Smooth muscle cell (in vitro differentiated cells): Measurements from ENCODE around the gene AP4S1. TPM values are rescaled to one million over a fixed set of nuclear protein-coding genes. Genes with fewer than 3 reads are reported as not detected.
"Not testable (repeated sequence)": the region's sequence is repeated elsewhere in the genome, so short reads cannot be mapped to it uniquely, and the experiment has no call there.

Experiments used
- DNase-seq: peaks from one replicate; lab custom pipeline; 2025; ENCODE audit not compliant: unreplicated experiment; lab: John Stamatoyannopoulos, UW
- H2AFZ ChIP-seq: fragments of 200-600 bp; sonication (generic); 2 replicates; pipeline ENCODE4 v1.6.0; 2016; ENCODE audit warnings: antibody characterized with exemption, low read depth, mild to moderate bottlenecking
- H3F3A ChIP-seq: fragments of 200-600 bp; sonication (generic); 2 replicates; pipeline ENCODE4 v1.6.0; 2017; ENCODE audit warnings: antibody characterized with exemption, low read depth
- H3K27ac ChIP-seq: fragments of 200-600 bp; sonication (generic); 2 replicates; pipeline ENCODE4 v1.5.1; 2016; ENCODE audit warnings: low read depth, mild to moderate bottlenecking
- H3K27me3 ChIP-seq: fragments of 200-600 bp; sonication (generic); 2 replicates; pipeline ENCODE4 v1.6.1; 2016; ENCODE audit warnings: low read depth, mild to moderate bottlenecking
- H3K36me3 ChIP-seq: fragments of 200-600 bp; sonication (generic); 2 replicates; pipeline ENCODE4 v1.5.1; 2016; ENCODE audit warnings: low read depth
- H3K4me1 ChIP-seq: fragments of 200-600 bp; sonication (generic); 2 replicates; pipeline ENCODE4 v1.5.1; 2016; ENCODE audit warnings: low read depth
- H3K4me2 ChIP-seq: fragments of 200-600 bp; sonication (generic); 2 replicates; pipeline ENCODE4 v1.6.0; 2016; ENCODE audit warnings: mild to moderate bottlenecking
- H3K4me3 ChIP-seq: fragments of 200-600 bp; sonication (generic); 2 replicates; pipeline ENCODE4 v1.5.1; 2016; ENCODE audit warnings: mild to moderate bottlenecking
- H3K79me2 ChIP-seq: fragments of 200-600 bp; sonication (generic); 2 replicates; pipeline ENCODE4 v1.6.0; 2016; ENCODE audit warnings: low read depth, mild to moderate bottlenecking
- H3K9ac ChIP-seq: fragments of 200-600 bp; sonication (generic); 2 replicates; pipeline ENCODE4 v1.6.0; 2016; ENCODE audit warnings: low read depth
- H3K9me3 ChIP-seq: fragments of 200-600 bp; sonication (generic); replicated peaks from 2 replicates; pipeline ENCODE4 v1.5.1; 2016; ENCODE audit warnings: low read depth
- H4K20me1 ChIP-seq: fragments of 200-600 bp; sonication (generic); 2 replicates; pipeline ENCODE4 v1.6.0; 2016; ENCODE audit warnings: low read depth
- CTCF ChIP-seq: fragments of 200-600 bp; sonication (generic); IDR thresholded peaks from 2 replicates; pipeline ENCODE4 v1.5.1; 2017; ENCODE audit warnings: borderline replicate concordance, mild to moderate bottlenecking, antibody characterized with exemption; ENCODE audit not compliant: insufficient read depth, poor library complexity, severe bottlenecking
- WGBS: methylation state at CpG from one replicate; pipeline ENCODE4 v1.1.7; 2016; ENCODE audit warnings: low lambda C conversion rate; 5-methylcytosine and 5-hydroxymethylcytosine counted together
- polyA plus RNA-seq: library from polyadenylated mRNA; unstranded; fragments of >200 nt; fragmentation: Nextera tagmentation; extraction: Ambion mirVana; gene quantifications from 2 replicates; pipeline ENCODE4 v1.2.1, GENCODE V29; 2016
- total RNA-seq: library from RNA; depleted of rRNA; stranded (reverse); fragments of >200 nt; gene quantifications from 2 replicates; pipeline ENCODE4 v1.2.3, GENCODE V29; 2014

Gene AP4S1
- total and polyA plus RNA-seq, 2 experiments from 2014 or later: 4.1 to 7.6 TPM

GRCh38 chr14:31060253-31060875 is 34.9 kb downstream of the AP4S1 start:
- Histone ChIP-seq H3K9me3 (no peaks in the 10 kb centered on the region), H4K20me1 (peaks cover 18% of the 10 kb centered on the region), H3K4me2 (peak overlapping the region; percentile 10), H3K79me2 (no peaks in the 10 kb centered on the region), H2AFZ (no peak overlapping the region), H3K36me3 (no peaks in the 10 kb centered on the region), H3K27ac (no peak overlapping the region), H3K9ac (no peak overlapping the region), H3F3A (no peaks in the 10 kb centered on the region), H3K27me3 (no peaks in the 10 kb centered on the region), H3K4me1 (peaks cover 19% of the 10 kb centered on the region), H3K4me3 (no peak overlapping the region)
- WGBS: 58% methylated on average over 6 of the region's 6 CpGs
- no peak for TF ChIP-seq CTCF
- no peak for DNase-seq

- H3K9ac ChIP-seq, H3K9me3 ChIP-seq, H3K79me2 ChIP-seq, H3K27ac ChIP-seq, H2AFZ ChIP-seq, H3K4me2 ChIP-seq, DNase-seq, H3K36me3 ChIP-seq, H3F3A ChIP-seq, H3K27me3 ChIP-seq, H3K4me3 ChIP-seq: not testable (repeated sequence)
- 83% methylated on average over 8 of the region's 8 CpGs for WGBS
- peaks cover 19% of the 10 kb centered on the region for H3K4me1 ChIP-seq
- peaks cover 18% of the 10 kb centered on the region for H4K20me1 ChIP-seq
Measured at GRCh38 chr14:31062908-31063307, 37.5 kb downstream of the AP4S1 start.

DNA sequence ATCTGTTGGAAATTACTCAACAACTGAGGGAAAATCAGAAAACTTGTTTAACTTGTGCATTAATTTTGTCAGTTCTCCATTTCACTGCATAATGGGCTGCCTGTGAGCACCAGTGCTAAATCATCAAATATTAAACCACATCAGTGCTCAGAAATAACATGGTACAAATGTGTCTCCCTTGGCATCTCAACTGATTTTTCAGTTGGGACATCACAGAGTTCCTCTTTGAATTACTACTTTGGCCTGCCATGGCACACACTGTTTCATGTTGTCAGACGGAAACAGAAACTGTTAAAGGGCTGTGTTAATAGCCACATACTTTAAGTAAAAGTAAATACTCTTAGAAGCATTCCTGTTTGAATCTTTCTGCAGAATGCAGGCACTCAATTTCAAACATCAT is 42.8 kb downstream of the AP4S1 start:
- Histone ChIP-seq H4K20me1 (no peaks in the 10 kb centered on the region), H3K4me3 (no peak overlapping the region), H3K4me1 (no peaks in the 10 kb centered on the region), H3K79me2 (no peaks in the 10 kb centered on the region), H2AFZ (no peak overlapping the region), H3K4me2 (no peak overlapping the region), H3K9me3 (no peaks in the 10 kb centered on the region), H3K9ac (no peak overlapping the region), H3K27me3 (no peaks in the 10 kb centered on the region), H3K27ac (no peak overlapping the region), H3F3A (no peaks in the 10 kb centered on the region), H3K36me3 (no peaks in the 10 kb centered on the region)
- TF ChIP-seq CTCF: no peak
- WGBS: 54% methylated on average over 1 of the region's 1 CpG
- no peak for DNase-seq

- H2AFZ ChIP-seq: no peak overlapping the region
- WGBS: 95% methylated on average over 3 of the region's 3 CpGs
- no peak overlapping the region for H3K9ac ChIP-seq
- H3K4me2 ChIP-seq: no peak overlapping the region
- no peaks in the 10 kb centered on the region for H3K79me2 ChIP-seq
- no peak for DNase-seq
- no peaks in the 10 kb centered on the region for H3F3A ChIP-seq
- no peak overlapping the region for H3K27ac ChIP-seq
- H3K36me3 ChIP-seq: no peaks in the 10 kb centered on the region
- H3K4me3 ChIP-seq: no peak overlapping the region
- no peak for TF ChIP-seq CTCF
- no peaks in the 10 kb centered on the region for H4K20me1 ChIP-seq
- H3K4me1 ChIP-seq: no peaks in the 10 kb centered on the region
- no peaks in the 10 kb centered on the region for H3K27me3 ChIP-seq
- H3K9me3 ChIP-seq: no peaks in the 10 kb centered on the region
Measured at GRCh38 chr14:31069343-31069742, 43.9 kb downstream of the AP4S1 start.
